Choroid plexus epithelial cell (primary cell): Measurements from ENCODE around the gene NELFA.
"Not testable (repeated sequence)": the region's sequence is repeated elsewhere in the genome, so short reads cannot be mapped to it uniquely, and the experiment has no call there.

Experiments used
- DNase-seq: peaks from one replicate; pipeline ENCODE4 v3.0.0-alpha.2; 2010; ENCODE audit warnings: low read depth
- H3K4me3 ChIP-seq: 2 replicates; pipeline ENCODE4 v1.5.1; 2011; ENCODE audit warnings: low read depth, mild to moderate bottlenecking, control low read depth, low read length, moderate library complexity
- CTCF ChIP-seq: conservative IDR thresholded peaks from 2 replicates; pipeline ENCODE4 v1.5.1; 2011; ENCODE audit warnings: low read depth, mild to moderate bottlenecking, control low read depth, inconsistent platforms, low read length, moderate library complexity

The NELFA gene

DNA sequence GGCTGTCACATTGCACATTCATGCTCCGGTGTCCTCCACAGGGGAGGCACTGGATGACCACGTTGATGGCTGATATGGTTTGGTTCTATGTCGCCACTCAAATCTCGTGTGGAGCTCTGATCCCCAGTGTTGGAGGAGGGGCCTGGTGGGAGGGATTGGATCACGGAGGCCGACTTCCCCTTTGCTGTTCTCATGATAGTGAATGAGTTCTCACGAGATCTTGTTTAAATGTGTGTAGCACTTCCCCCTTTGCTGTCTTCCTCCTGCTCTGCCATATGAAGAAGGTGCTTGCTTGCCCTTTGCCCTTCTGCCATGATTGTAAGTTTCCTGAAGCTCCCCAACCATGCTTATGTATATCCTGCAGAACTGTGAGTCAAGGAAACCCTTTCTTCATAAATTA is 28.1 kb upstream of the NELFA start:
- no peak for TF ChIP-seq CTCF
- no peak for DNase-seq
- no peak overlapping the region for H3K4me3 ChIP-seq

DNA sequence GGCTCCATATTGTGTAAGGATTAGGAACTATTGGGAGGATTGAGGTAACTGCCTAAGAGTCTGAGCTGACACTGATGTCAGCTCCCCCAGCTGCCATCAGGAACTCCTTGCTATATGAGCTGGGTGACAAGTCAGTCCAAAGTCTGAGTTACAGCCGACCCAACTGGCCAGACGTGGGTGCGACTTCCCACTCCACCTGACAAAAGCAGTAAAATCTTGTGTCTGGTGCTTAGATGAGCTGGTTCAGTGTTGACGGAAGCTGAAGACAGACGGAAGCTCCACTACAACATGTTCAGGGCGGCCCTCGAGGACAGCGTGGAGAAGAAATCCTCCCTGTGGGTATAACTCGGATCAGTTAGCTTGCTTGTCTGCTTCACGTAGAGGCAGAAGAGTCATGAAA is 27.6 kb upstream of the NELFA start:
- no peak for DNase-seq
- TF ChIP-seq CTCF: no peak

GRCh38 chr4:2031161-2031560 is 22.4 kb upstream of the NELFA start:
- not testable (repeated sequence) for H3K4me3 ChIP-seq

More for the DNA sequence above, 27.6 kb upstream of the NELFA start:
- H3K4me3 ChIP-seq: no peak overlapping the region

GRCh38 chr4:2027120-2027519 is 18.3 kb upstream of the NELFA start:
- not testable (repeated sequence) for H3K4me3 ChIP-seq, DNase-seq

More at GRCh38 chr4:2031161-2031560, 22.4 kb upstream of the NELFA start:
- not testable (repeated sequence) for DNase-seq

- no peak for TF ChIP-seq CTCF
- H3K4me3 ChIP-seq: no peak overlapping the region
- DNase-seq: no peak
Observed at GRCh38 chr4:2025817-2026216, 17.0 kb upstream of the NELFA start.

DNA sequence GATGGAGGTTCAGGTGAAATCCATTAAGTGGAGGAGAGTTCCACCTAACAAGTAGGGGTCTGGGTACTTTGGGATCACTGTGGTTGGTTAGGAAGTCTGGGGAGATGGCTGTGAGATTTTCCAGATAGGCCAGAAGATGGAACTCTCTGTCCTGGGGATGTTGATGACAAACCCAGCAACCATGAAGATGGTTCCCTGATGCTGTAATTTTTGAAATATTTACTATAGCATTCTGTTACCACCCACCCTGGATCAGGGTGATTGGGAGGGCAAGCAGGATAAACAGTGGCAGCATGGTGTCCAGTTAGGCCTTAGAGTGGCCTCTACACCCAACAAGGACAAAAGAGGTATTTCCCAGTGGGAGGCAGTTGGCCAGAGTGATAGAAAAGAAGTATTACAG is 15.9 kb upstream of the NELFA start:
- DNase-seq: no peak
- no peak for TF ChIP-seq CTCF
- H3K4me3 ChIP-seq: no peak overlapping the region

GRCh38 chr4:2021358-2022018 is 12.7 kb upstream of the NELFA start:
- H3K4me3 ChIP-seq: not testable (repeated sequence)
- DNase-seq: peak; percentile 28

GRCh38 chr4:2015008-2015407 is 6.2 kb upstream of the NELFA start:
- TF ChIP-seq CTCF: no peak
- no peak for DNase-seq
- H3K4me3 ChIP-seq: no peak overlapping the region

- no peak for TF ChIP-seq CTCF
- DNase-seq: peak; percentile 37
- H3K4me3 ChIP-seq: no peak overlapping the region
Observed at GRCh38 chr4:2011583-2011982, 2.8 kb upstream of the NELFA start.
